HUDEP-2 (cell line): ENCODE data around the gene ATF5.

Experiments used
- DNase-seq, 76 experiments: peaks; one replicate each; lab custom pipeline; 2025; ENCODE audit not compliant: unreplicated experiment in 76 of 76; lab: John Stamatoyannopoulos, UW

Gene ATF5

DNA sequence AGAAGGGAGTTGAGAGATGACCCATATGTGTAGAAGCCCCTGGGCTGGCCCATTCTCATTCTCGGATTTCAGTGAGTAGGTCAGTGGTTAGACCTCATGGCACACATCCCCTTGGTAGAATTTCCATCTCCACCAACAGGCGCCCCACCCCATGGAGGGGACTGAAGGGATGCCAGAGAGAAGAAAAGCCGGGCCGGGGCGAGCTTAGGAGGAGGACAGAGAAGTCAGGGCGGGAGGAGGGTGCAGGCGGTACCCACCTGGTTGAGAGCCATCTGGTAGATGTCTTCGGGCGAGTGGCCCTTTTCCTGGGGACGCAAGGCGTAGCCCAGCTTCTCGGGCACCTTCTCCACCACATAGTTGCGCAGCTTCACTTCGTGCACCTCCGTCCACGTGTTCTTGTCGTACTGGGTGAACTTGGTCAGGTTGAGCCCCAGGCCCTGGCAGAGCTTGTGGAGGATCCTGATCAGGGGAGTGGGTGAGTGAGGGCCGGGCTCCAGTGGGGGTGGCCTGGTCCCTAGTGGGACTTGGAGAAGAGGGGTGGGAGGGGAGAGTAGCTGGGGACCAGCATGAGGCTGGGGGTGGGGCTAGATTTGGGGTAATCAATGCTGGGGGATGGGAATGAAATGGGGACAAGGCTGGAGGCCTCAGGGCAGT is 34.9 kb upstream of the ATF5 start:
- no peak for DNase-seq

GRCh38 chr19:49894879-49895565 is 34.0 kb upstream of the ATF5 start:
- DNase-seq, result no peak

DNA sequence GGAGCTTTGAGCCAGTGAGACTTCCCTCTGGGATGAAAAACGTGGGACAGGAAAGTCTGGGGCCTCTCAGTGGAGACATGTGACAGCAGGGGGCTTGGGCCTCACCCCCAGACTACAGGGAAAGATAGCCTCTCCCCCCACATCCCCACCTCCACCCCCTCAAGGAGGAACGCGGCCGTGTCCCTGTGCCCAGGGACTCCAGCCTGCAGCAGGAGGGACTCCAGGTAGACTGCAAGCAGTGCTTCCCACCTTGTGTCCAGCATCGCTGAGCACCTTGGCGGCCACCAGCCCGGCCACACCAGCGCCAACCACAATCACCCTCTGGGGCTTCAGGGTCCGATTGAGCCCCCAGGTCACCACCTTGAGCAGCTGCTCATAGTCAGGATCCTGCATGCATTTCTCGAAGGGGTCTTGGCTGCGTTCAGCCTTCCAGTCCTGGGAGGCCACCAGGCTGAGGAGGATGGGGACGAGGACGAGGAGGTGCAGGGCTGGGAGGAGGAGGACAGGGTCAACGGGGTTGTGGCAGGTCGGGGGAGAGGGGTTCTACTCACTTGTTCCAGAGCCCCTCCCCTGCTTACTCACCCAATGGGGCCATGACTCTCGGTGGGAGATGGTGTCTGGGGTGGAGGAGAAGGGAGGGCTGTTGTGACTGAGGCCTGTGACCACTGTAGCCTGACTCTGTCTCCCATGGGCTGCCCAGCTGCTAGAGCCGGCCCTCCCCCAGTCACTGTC is 33.3 kb upstream of the ATF5 start:
- no peak for DNase-seq

GRCh38 chr19:49896863-49897621 is 32.0 kb upstream of the ATF5 start, which contains the start of gene IL4I1:
TSS of gene IL4I1 (minus strand) at chr19:49896887. CDS start at chr19:49896160, 727 bp downstream.
- DNase-seq, result no peak

- DNase-seq, result no peak
These were observed 24.9 kb upstream of the ATF5 start for GRCh38 chr19:49904136-49904535.

GRCh38 chr19:49906879-49907564 is 22.0 kb upstream of the ATF5 start:
- DNase-seq, result no peak

DNA sequence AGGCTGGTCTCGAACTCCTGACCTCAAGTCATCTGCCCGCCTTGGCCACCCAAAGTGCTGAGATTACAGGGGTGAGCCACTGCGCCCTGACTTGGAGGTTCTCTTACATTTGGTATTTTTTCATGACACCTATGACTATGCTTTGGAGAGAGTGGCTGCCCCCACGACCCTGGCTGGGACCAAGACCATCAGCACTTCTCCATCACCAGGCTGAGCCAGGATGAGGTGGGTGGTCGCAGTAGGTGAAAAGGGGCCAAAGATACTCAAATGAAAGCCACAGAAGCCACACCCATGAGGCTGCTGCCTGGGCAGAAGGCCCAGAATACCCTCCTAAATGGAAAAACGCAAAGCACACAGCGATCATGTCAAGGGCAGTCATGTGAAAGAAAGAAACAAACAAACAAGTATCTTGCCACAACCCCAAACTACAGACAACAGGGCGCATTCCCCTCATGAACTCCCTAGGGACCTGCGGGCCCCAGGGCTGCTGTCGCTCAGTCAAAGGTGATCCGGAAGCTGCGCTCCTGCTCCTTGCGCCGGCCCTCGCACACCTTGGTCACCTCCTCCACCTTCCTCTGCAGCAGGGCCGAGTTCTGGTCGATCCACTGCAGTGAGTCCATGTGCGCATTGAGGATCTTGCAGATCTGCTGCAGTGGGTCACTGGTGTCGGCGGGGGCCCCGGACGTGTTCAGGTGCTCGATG is 21.1 kb upstream of the ATF5 start:
- DNase-seq, result no peak

- DNase-seq, result no peak
These were observed 20.3 kb upstream of the ATF5 start for GRCh38 chr19:49908480-49909420.

GRCh38 chr19:49910179-49910578 is 18.8 kb upstream of the ATF5 start:
- no peak for DNase-seq

DNA sequence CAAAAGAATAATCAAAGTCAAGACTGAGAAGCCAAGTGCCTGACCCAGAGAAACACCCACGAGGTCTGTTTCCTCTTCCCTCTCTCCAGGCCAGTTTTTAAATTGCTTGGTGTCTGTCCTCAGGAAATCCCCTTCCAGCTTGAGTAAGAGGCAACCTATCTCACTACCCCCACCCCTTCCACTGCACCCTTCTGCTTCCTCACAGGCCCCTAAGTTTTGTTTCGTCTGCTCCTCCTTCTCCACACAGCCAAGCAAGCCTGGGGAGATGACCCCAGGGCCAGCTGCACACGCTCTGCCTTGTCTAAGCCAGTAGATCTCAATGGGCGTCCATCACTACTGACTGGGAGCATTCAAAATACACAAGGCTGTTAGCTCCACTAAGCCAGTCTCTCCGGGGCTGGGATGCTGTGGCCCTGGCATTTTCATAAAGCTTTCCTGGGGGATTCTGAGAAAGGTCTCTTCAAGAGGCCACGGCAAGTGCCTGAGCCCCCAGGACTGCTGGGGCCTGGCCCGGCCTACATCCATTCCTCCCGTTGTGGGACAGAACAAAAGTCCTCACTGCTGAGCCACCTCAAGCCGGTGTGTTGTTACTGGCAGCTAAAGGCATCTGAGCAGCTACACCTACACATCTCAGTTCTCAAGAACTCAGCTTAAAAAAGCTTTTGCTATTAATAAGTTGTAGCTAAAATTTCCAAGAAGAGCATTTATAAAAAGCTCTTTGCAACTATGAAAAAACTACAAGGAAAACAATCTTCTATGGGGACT is 17.4 kb upstream of the ATF5 start:
- DNase-seq, result no peak

DNA sequence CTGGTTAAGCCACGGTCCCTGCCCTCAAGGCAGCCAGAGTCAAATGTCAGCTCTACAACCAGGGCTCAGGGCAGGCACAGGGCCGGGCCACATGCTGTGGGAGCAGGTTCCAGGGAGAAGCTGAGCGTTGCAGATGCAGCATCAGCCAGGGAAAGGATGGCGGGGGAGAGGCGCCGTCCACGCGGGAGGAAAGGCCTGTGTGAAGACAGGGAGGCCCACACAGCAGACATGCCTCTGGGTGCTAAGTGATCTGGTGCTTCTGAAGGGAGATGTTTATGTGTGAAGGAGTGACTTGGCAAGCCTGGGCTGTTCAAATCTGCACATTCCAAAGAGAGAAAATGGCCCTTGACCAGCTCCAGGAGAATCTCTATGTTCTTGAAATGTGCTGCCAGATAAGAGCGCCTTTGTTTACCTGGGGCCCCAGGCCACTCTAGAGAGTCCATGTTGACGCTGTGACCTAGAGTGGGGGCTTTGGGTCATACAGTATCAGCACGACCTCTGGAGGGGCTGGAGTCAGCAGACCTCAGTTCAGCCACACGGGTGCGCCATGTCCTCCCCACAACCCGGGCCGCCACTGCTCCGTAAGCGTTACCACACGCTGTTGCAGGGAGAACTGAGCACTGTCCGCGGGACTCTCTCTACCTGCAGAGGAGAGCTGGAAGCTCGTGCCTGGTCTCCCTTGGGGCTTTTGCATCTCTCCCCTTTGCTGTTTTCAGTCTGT is 15.9 kb upstream of the ATF5 start:
- DNase-seq, result no peak

GRCh38 chr19:49913720-49914119 is 15.3 kb upstream of the ATF5 start:
- DNase-seq, result no peak

- no peak for DNase-seq
These were observed 13.7 kb upstream of the ATF5 start for GRCh38 chr19:49915271-49915670.

GRCh38 chr19:49916839-49917733 is 11.9 kb upstream of the ATF5 start:
- no peak for DNase-seq

DNA sequence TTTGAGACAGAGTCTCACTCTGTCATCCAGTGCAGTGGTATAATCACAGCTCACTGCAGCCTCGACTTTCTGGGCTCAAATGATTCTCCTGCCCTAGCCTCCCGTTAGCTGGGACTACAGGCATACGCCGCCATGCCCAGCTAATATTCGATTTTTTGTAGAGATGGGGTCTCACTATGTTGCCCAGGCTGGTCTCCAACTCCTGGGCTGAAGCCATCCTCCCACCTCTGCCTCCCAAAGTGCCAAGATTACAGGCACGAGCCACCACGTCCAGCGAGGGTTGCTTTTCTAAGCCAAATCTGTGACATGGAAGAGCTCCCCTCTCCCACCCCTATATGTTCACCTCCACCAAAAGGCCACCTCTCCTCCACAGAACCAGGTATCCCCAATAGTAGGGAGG is 10.9 kb upstream of the ATF5 start:
- no peak for DNase-seq

DNA sequence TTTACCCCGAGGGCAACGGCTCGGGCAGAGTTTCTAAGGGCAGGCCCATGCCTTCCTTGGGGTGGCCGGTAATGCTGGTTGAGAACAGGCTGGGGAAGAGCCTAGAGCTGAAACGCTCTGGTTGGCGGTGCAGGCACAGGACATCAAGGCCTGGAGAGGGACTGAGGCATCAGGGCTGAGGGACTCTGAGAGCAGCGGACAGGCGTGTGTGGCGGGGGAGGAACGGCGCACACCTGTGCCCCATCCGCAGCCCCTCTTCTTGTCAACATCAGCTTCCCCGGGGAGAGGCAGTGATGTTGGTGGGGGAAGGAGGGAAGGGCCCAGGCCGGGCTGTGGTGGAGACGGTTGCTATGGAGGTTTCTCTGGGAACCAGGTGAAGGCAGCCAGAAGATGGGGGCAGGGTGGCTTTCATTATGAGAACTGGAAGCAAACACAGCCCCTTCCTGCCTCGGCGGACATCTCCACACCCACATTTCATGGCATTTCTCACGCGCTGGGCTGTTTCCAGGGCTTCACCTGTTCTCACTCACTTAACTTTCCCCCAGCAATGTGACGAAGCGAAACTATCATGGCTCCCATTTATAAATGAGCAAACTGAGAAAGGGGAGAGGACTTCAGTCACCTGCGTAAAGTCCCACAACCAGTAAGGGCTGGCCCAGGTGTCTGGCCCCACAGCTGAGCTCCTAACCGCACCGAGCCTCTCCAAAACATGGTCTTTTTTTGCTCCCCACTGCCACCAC is 8.2 kb upstream of the ATF5 start:
- no peak for DNase-seq
